ENCODE results near the gene ATF6. TPM values are rescaled to one million over a fixed set of nuclear protein-coding genes. Genes with fewer than 3 reads are reported as not detected.
"Not testable (repeated sequence)": the region's sequence is repeated elsewhere in the genome, so short reads cannot be mapped to it uniquely, and the experiment has no call there.

Gene ATF6
- total RNA-seq, 3 donors from 2014 or later: 21.7 to 24.9 (median 24.5) TPM

- ATAC-seq (no peak), DNase-seq (peak in 1 of 3 donors; percentile 9)
- no peaks in the 10 kb centered on the region for H3K4me1 ChIP-seq (ENCODE audit: low read depth)
- H3K4me3 ChIP-seq: no peak overlapping the region
- no peaks in the 10 kb centered on the region for H3K9me3 ChIP-seq
- TF ChIP-seq CTCF (IDR thresholded peaks at IDR 0.05): no peak
- intact Hi-C loops (cut with DNase I, micrococcal nuclease): no loop called here
- H3K36me3 ChIP-seq (ENCODE audit: low read depth): no peaks in the 10 kb centered on the region
Measured at GRCh38 chr1:161817176-161817730, 51.1 kb downstream of the ATF6 start.

GRCh38 chr1:161820914-161821313 lies 54.8 kb downstream of the ATF6 start:
- Histone ChIP-seq H3K4me1 (ENCODE audit: low read depth) (no peaks in the 10 kb centered on the region), H3K9me3 (no peaks in the 10 kb centered on the region), H3K36me3 (ENCODE audit: low read depth) (no peaks in the 10 kb centered on the region), H3K4me3 (no peak overlapping the region)
- intact Hi-C loops (cut with DNase I, micrococcal nuclease): no loop called here
- ATAC-seq (no peak), DNase-seq (no peak)
- no peak for TF ChIP-seq CTCF (IDR thresholded peaks at IDR 0.05)

- no peaks in the 10 kb centered on the region for H3K36me3 ChIP-seq (ENCODE audit: low read depth)
- intact Hi-C loops (cut with DNase I, micrococcal nuclease): no loop called here
- H3K9me3 ChIP-seq: no peaks in the 10 kb centered on the region
- no peak for ATAC-seq
- H3K4me3 ChIP-seq: no peak overlapping the region
- no peak for TF ChIP-seq CTCF (IDR thresholded peaks at IDR 0.05)
- no peak for DNase-seq
- no peaks in the 10 kb centered on the region for H3K4me1 ChIP-seq (ENCODE audit: low read depth)
Measured at GRCh38 chr1:161824618-161825017, 58.5 kb downstream of the ATF6 start.

GRCh38 chr1:161825831-161826230 lies 59.7 kb downstream of the ATF6 start:
- no peak overlapping the region for H3K4me3 ChIP-seq
- H3K4me1 ChIP-seq (ENCODE audit: low read depth): no peaks in the 10 kb centered on the region
- TF ChIP-seq CTCF (IDR thresholded peaks at IDR 0.05): no peak
- intact Hi-C loops (cut with DNase I, micrococcal nuclease): no loop called here
- DNase-seq (no peak), ATAC-seq (no peak)
- H3K9me3 ChIP-seq: no peaks in the 10 kb centered on the region
- no peaks in the 10 kb centered on the region for H3K36me3 ChIP-seq (ENCODE audit: low read depth)

- H3K36me3 ChIP-seq (ENCODE audit: low read depth): no peaks in the 10 kb centered on the region
- ATAC-seq (no peak), DNase-seq (no peak)
- intact Hi-C loops (cut with DNase I, micrococcal nuclease): no loop called here
- H3K4me3 ChIP-seq: no peak overlapping the region
- H3K9me3 ChIP-seq: no peaks in the 10 kb centered on the region
- no peak for TF ChIP-seq CTCF (IDR thresholded peaks at IDR 0.05)
- H3K4me1 ChIP-seq (ENCODE audit: low read depth): no peaks in the 10 kb centered on the region
Measured at GRCh38 chr1:161826478-161826877, 60.4 kb downstream of the ATF6 start.

- intact Hi-C loops (cut with DNase I, micrococcal nuclease): no loop called here
- Histone ChIP-seq H3K4me3 (no peak overlapping the region), H3K9me3 (no peaks in the 10 kb centered on the region), H3K36me3 (ENCODE audit: low read depth) (no peaks in the 10 kb centered on the region), H3K4me1 (ENCODE audit: low read depth) (no peaks in the 10 kb centered on the region)
- DNase-seq: no peak
- no peak for TF ChIP-seq CTCF (IDR thresholded peaks at IDR 0.05)
- no peak for ATAC-seq
Measured at GRCh38 chr1:161827786-161828185, 61.7 kb downstream of the ATF6 start.

- H3K4me1 ChIP-seq (ENCODE audit: low read depth); H3K36me3 ChIP-seq (ENCODE audit: low read depth); intact Hi-C loops (cut with DNase I, micrococcal nuclease); ATAC-seq; H3K9me3 ChIP-seq; H3K4me3 ChIP-seq: not testable (repeated sequence)
- DNase-seq: peak in 2 of 3 donors; percentile 6 to 20
Measured at GRCh38 chr1:161832299-161832907, 66.3 kb downstream of the ATF6 start.

All from mucosa of descending colon (tissue), 3 donors.